PC-9 (cell line): ENCODE results near the gene NCOA4. TPM values are rescaled to one million over a fixed set of nuclear protein-coding genes. Genes with fewer than 3 reads are reported as not detected.

Experiments used
- BruUV-seq: library from RNA; stranded (reverse); fragments of 400-500 nt; replicated peaks from 2 replicates; lab custom pipeline; 2021; lab: Mats Ljungman, UMichigan
- CTCF ChIA-PET: fragments of 300-600 bp; sonication (Branson Sonifier 250); formaldehyde crosslinking; loops from one replicate; lab custom pipeline; 2022; ENCODE audit warnings: antibody characterized with exemption; lab: Charles Lee
- POLR2A ChIA-PET: fragments of 300-600 bp; sonication (Branson Sonifier 250); formaldehyde crosslinking; loops from one replicate; lab custom pipeline; 2022; ENCODE audit warnings: antibody characterized with exemption; ENCODE audit not compliant: unreplicated experiment; lab: Charles Lee
- DNase-seq, 2 experiments: peaks; one replicate each; pipeline versions ENCODE4 v3.0.0 to v3.0.0-alpha.2; 2015 to 2022; ENCODE audit warnings: mixed read lengths in 1 of 2
- H2AFZ ChIP-seq: fragments of 200-600 bp; sonication (generic); 2 replicates; pipeline ENCODE4 v1.8.1; 2017; ENCODE audit warnings: antibody characterized with exemption
- H3F3A ChIP-seq: fragments of 200-600 bp; sonication (generic); 2 replicates; pipeline ENCODE4 v1.8.1; 2017; ENCODE audit warnings: antibody characterized with exemption, mild to moderate bottlenecking, low read depth; ENCODE audit not compliant: insufficient read depth
- H3K27ac ChIP-seq: fragments of 200-600 bp; sonication (generic); 2 replicates; pipeline ENCODE4 v1.6.1; 2016; ENCODE audit warnings: mixed run types
- H3K27me3 ChIP-seq: fragments of 200-600 bp; sonication (generic); 2 replicates; pipeline ENCODE4 v1.6.1; 2016; ENCODE audit warnings: low read depth, mixed run types; ENCODE audit not compliant: insufficient read depth
- H3K36me3 ChIP-seq: fragments of 200-600 bp; sonication (generic); 2 replicates; pipeline ENCODE4 v1.6.1; 2016; ENCODE audit warnings: low read depth, mixed run types
- H3K4me1 ChIP-seq: fragments of 200-600 bp; sonication (generic); replicated peaks from 2 replicates; pipeline ENCODE4 v1.6.1; 2016; ENCODE audit warnings: mixed run types; ENCODE audit not compliant: insufficient read depth
- H3K4me2 ChIP-seq: fragments of 200-600 bp; sonication (generic); 2 replicates; pipeline ENCODE4 v1.6.1; 2017; ENCODE audit warnings: mixed run types
- H3K4me3 ChIP-seq: fragments of 200-600 bp; sonication (generic); 2 replicates; pipeline ENCODE4 v1.6.1; 2016; ENCODE audit warnings: mixed run types
- H3K79me2 ChIP-seq: fragments of 200-600 bp; sonication (generic); 2 replicates; pipeline ENCODE4 v1.6.1; 2017; ENCODE audit warnings: low read depth, mixed run types
- H3K9me2 ChIP-seq: fragments of 200-600 bp; sonication (generic); 2 replicates; pipeline ENCODE4 v1.8.1; 2017; ENCODE audit warnings: mild to moderate bottlenecking; ENCODE audit not compliant: insufficient read depth
- H3K9me3 ChIP-seq: fragments of 200-600 bp; sonication (generic); 2 replicates; pipeline ENCODE4 v1.8.1; 2016; ENCODE audit warnings: low read depth; ENCODE audit not compliant: insufficient read depth
- H4K20me1 ChIP-seq: fragments of 200-600 bp; sonication (generic); 2 replicates; pipeline ENCODE4 v1.8.1; 2017; ENCODE audit not compliant: insufficient read depth
- CTCF ChIP-seq: fragments of 200-600 bp; sonication (generic); conservative IDR thresholded peaks from 2 replicates; pipeline ENCODE4 v1.6.1; 2017; ENCODE audit warnings: mixed run types, antibody characterized with exemption, mild to moderate bottlenecking, moderate library complexity
- EZH2 ChIP-seq: fragments of 200-600 bp; sonication (generic); IDR thresholded peaks from 2 replicates; pipeline ENCODE4 v1.8.0; 2017; ENCODE audit warnings: antibody characterized with exemption, low read depth
- intact Hi-C: fragments of 100-400 bp; cut with micrococcal nuclease; formaldehyde crosslinking; loops from one replicate; pipeline ENCODE4 v1.10.0; 2022; ENCODE audit not compliant: unreplicated experiment
- total RNA-seq: library from RNA; stranded (reverse); gene quantifications from 2 replicates; pipeline ENCODE4 v1.2.3, GENCODE V29; 2021

NCOA4 gene
- total RNA-seq, 1 experiment from 2014 or later: 143 TPM

GRCh38 chr10:46018453-46019176, 11.8 kb downstream of the NCOA4 start:
- no peak overlapping the region for H3K4me3 ChIP-seq

GRCh38 chr10:46017733-46018132, 12.7 kb downstream of the NCOA4 start:
- Histone ChIP-seq H3K36me3 (peaks cover 39% of the 10 kb centered on the region), H3F3A (peaks cover 35% of the 10 kb centered on the region; the same call in 1 of the 2 replicates)
- CTCF ChIA-PET: no interaction called here

More at GRCh38 chr10:46018453-46019176, 11.8 kb downstream of the NCOA4 start:
- H3K27ac ChIP-seq: no peak overlapping the region
- no peak for DNase-seq
- POLR2A ChIA-PET: no interaction called here
- peaks cover 51% of the 10 kb centered on the region for H4K20me1 ChIP-seq
- H3K4me1 ChIP-seq: peaks cover 32% of the 10 kb centered on the region
- no peak for TF ChIP-seq CTCF
- no peak for TF ChIP-seq EZH2
- intact Hi-C loops: no loop called here
- peaks cover 31% of the 10 kb centered on the region for H3K36me3 ChIP-seq
- H3K79me2 ChIP-seq: peaks cover 91% of the 10 kb centered on the region
- CTCF ChIA-PET: no interaction called here
- peaks cover 33% of the 10 kb centered on the region; the same call in 1 of the 2 replicates for H3F3A ChIP-seq
- no peaks in the 10 kb centered on the region for H3K27me3 ChIP-seq
- H3K9me3 ChIP-seq: no peaks in the 10 kb centered on the region
- H3K4me2 ChIP-seq: no peak overlapping the region
- H3K9me2 ChIP-seq: no peaks in the 10 kb centered on the region
- no peak overlapping the region for H2AFZ ChIP-seq
- no TSS peak for BruUV-seq

DNA sequence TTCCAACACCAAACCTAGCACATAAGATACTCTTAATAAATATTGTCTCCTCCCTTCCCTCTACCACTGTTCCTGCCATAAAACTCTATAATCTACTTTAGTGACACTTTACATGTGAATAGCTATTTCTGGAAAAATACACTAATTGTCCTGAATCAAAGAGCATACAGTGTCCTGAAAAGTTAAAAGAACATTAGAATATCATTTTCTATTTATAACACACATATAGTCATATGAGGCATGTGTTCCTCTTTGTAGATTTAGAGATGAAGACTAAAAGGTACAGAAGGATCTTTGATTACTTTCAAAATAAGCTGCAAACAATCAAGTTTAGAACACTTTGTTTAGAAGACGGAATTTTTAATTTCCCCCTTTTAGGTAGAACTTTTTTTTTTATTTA, 13.6 kb downstream of the NCOA4 start:
- Histone ChIP-seq H4K20me1 (peaks cover 55% of the 10 kb centered on the region), H3K9me3 (no peaks in the 10 kb centered on the region), H3K36me3 (peaks cover 46% of the 10 kb centered on the region), H3K4me1 (peaks cover 25% of the 10 kb centered on the region), H3K4me2 (no peak overlapping the region), H3K27ac (no peak overlapping the region), H3K9me2 (no peaks in the 10 kb centered on the region), H3K27me3 (no peaks in the 10 kb centered on the region), H3F3A (peaks cover 26% of the 10 kb centered on the region; the same call in 1 of the 2 replicates), H3K4me3 (no peak overlapping the region), H3K79me2 (peaks cover 76% of the 10 kb centered on the region), H2AFZ (no peak overlapping the region)
- no peak for DNase-seq
- intact Hi-C loops: no loop called here
- ChIA-PET CTCF (no interaction called here), POLR2A (no interaction called here)
- BruUV-seq: no TSS peak
- TF ChIP-seq EZH2 (no peak), CTCF (no peak)

More at GRCh38 chr10:46017733-46018132, 12.7 kb downstream of the NCOA4 start:
- intact Hi-C loops: no loop called here
- Histone ChIP-seq H3K27ac (no peak overlapping the region), H3K9me2 (no peaks in the 10 kb centered on the region), H3K79me2 (peaks cover 84% of the 10 kb centered on the region), H3K4me1 (peaks cover 30% of the 10 kb centered on the region), H4K20me1 (peaks cover 55% of the 10 kb centered on the region), H2AFZ (no peak overlapping the region), H3K27me3 (no peaks in the 10 kb centered on the region), H3K4me3 (no peak overlapping the region), H3K4me2 (no peak overlapping the region), H3K9me3 (no peaks in the 10 kb centered on the region)
- TF ChIP-seq CTCF: no peak
- TF ChIP-seq EZH2: no peak
- no peak for DNase-seq
- BruUV-seq: no TSS peak
- POLR2A ChIA-PET: interaction anchor here (0.7 kb wide), 1 partner anchor 210 kb away, joined by 3 read pairs; no protein-coding TSS in a partner anchor
